Smooth muscle cell of the umbilical artery (primary cell): ENCODE measurements around the gene SOX3. TPM values are rescaled to one million over a fixed set of nuclear protein-coding genes. Genes with fewer than 3 reads are reported as not detected.

Experiments
- total RNA-seq: library from RNA; depleted of rRNA; stranded (reverse); fragments of >200 nt; gene quantifications from 2 replicates; pipeline ENCODE4 v1.2.3, GENCODE V29; 2014

SOX3 gene
- not detected in 2 replicates for total RNA-seq

DNA sequence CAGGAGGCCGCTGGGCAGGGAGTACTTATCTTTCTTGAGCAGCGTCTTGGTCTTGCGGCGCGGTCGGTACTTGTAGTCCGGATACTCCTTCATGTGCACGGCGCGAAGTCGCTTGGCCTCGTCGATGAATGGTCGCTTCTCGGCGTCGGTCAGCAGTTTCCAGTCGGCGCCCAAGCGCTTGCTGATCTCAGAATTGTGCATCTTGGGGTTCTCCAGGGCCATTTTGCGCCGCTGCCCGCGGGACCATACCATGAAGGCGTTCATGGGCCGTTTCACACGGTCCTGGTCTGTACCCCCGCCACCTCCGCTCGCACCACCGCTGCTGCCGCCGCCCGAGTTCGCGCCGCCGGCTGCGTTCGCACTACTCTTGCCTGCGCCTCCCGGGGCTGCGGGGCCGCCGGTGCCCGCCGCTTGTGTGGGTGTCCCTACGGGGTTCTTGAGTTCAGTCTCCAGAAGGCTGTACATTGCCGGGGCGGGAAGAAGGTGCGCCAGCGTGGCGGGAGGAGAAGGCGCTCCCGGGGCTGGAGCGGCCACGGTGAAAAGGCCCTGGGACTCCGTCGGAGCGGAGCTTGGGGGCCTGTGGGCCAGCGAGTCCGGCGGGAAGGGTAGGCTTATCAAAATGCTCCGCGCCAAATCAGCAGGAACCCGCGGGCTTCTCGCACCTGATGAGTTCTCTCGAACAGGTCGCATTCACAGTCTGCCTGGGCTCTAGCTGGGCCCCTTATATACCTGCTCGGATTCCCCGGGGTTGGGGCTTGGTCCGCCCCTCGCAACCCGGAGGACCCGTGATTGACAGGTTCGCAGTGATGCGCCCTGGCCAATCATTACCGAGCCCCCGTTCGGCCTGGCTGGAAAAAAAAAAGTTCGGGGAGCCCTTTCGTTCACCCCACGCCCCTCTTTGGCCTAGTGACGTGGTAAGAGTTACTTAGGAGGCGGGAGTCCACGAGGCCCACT, at the start of gene SOX3:
Gene SOX3 (minus strand): TSS at position 699 of the 954 bp plus-strand sequence. CDS start 9 bp downstream, at position 690.

Other genes with a start within 250 kb of the SOX3 start
- gene LINC00632, start 204.7 kb upstream of the SOX3 start, total RNA-seq: 13.4 and 17.0 TPM in 2 replicates